Measurements from ENCODE around the gene RILP.
A peak's percentile ranks its signal among the peaks of the same experiment; 100 is the strongest.

RILP gene

DNA sequence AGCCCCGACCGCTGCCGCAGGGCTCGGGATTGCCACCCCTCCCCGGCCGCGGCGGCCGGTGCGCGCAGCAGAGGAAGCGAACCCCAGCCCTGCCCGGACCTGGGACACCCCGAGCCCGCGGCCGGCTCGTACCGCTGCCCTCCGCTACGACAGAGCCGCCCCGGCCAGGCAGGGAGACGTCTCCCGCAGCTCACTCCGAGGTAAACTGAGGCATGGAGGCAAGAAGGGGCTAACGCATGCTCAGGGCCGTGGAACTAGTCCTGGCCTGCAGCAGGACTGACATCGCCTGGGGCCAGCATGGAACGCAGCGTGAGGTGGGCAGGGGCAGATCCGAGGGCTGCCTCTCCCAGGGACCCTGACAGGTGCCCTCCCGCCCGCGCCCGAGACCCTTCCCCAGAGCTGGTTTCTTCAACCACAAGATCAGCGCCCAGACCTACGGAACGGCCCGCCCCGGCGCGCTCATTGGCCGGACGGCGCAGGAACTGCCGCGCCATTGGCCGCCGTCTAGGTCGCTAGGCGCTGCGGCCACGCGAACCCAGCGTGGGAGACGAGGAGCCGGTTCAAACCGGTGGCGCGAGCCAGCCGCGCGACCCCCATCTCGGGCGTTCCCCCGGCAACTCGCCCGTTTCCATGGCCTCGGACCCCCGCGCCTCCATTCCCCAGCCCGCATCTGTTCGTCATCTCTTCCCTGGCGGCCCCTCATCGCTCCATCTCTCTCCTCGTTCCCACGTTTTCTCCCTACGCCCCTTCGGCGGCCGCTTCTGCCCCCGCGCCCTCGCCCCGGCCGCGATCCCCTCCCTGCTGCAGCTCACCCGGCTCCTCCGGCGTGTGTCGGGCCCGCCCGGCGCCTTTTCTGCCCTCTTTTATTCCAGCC is 21.4 kb downstream of the RILP start, which contains the start of gene SLC43A2:
Gene SLC43A2, minus strand, starts transcription at position 853 of the 874 bp plus-strand sequence. CDS start 960 bp downstream, outside the sequence.
- peak; percentile 81 for DNase-seq

- DNase-seq, result no peak
Observed at GRCh38 chr17:1627182-1627981, 22.3 kb downstream of the RILP start.

- DNase-seq, result no peak
Observed at GRCh38 chr17:1626333-1626732, 23.3 kb downstream of the RILP start.

DNA sequence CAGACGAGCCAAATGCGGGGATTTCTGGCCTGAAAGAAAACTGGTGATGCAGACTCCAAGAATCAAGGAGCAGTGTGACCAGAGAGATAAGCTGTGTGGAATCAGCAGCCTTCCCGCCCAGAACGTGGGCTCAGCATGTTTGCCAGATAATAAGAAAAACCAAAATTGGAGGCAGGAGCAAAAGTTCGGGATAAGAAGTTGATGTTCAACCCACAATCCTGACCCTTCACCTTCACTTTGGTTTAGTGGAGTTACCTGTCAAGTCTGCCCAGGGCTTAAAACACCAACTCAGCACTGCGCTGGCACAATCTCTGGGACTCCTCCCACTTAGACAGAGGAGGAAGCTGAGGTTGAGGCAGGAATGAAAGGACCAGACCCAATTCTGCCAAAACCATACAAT is 24.1 kb downstream of the RILP start:
- no peak for DNase-seq

DNA sequence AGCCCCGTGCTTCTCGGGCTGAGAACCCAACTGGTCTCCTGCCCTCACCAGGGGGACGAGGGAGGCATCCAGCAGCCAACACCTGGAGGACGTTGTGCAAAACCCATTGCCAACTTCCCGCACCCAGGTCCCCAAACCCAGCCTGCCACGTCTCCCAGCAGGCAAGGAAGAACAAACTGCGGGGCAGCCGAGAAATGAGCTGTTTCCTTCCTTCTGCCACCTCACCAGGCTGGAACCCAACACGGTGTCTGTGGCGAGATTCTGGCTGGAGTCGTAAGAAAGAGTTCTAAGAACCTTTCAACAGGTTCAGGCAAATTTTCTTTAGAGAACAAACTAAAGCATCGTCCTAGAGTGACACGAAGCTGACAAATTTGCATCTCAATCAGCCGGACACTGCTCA is 24.6 kb downstream of the RILP start:
- no peak for DNase-seq

DNA sequence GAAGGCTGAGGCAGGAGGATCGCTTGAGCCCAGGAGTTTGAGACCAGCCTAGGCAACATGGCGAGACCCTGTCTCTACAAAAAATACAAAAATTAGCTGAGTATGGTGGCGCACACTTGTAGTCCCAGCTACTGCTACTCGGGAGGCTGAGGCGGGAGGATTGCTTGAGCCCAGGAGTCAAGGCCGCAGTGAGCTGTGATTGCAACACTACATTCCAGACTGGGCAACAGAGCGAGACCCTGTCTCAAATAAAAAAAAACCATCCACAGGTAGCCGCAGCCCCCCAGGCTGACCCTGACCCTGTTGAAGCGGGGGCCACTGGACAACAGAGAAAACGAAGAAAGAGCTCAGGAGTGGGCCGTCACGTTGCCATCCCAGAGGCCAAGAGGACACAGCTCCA is 25.0 kb downstream of the RILP start:
- DNase-seq, result no peak

DNA sequence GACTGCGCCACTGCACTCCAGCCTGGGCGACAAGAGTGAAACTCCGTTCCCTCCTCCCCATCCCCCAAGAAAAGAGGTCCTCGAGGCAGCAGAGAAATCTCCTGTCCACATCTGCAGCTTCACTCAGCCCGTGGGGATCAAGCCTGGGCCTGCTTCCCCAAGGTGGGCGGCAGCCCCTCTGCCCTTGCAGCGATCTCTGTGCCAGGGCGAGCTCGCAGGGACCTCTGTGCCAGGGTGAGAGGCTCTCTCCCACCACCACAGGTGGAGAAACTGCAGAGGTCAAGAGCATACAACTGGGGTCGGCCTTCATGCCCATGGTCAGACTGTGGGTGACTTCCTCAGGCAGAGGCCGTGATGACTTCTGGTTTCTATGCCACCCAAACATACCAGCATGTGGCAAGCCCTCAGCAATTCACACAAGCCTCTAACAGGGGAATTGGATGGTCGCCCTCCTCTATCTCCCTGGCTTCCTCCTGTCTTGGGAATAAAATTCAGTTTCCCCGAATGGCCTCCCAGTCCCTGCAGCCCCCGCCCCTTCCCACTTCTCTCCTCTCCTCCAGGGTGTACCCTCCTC is 26.5 kb downstream of the RILP start:
- DNase-seq, result no peak

GRCh38 chr17:1621273-1621954 is 28.3 kb downstream of the RILP start:
- DNase-seq, result no peak

- DNase-seq, result no peak
Observed at GRCh38 chr17:1620486-1620885, 29.2 kb downstream of the RILP start.

DNA sequence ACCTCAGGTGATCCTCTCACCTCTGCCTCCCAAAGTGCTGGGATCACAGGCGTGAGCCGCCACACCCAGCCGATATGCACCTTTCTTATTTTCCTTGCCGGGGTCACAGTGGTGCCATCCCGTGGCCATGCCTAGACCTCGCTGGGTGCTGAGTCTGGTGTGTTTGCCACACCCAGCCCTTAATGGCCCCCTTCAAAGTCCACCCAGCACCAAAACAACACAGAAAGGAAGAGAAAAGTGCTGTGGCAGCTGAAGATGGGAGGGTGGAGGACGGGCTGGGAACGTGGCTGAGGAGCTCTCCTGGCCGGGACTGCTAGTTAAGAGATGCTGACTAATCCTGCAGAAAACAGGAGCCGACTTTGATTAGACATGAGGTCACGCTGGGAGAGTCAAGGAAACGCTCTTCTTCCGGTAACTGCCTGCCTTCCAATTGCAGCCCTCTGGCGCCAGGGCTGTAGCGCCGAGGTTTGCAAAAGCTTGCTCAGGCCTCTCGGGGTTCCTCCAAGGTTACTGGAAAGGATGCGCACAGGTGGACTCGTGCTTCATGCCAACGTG is 32.0 kb downstream of the RILP start:
- no peak for DNase-seq

DNA sequence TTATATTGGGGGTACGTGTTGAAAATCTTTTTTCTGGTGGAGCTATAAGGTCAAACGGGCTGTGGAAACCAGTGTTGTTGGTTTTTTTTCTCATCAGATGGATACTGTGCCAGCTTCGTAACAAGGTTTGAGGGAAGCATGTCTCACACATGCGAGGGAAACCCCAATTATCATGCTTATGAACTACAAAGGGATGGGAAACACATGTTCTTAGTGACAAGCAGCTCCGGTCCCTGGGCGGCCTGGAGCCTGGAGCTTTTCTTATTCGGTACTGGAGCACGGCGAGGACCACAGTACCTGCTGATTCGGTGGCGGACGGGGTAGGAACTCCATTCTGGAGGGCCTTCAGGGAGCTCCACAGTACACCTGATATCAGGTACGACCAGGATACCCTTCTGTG is 33.6 kb downstream of the RILP start:
- no peak for DNase-seq

GRCh38 chr17:1612400-1612799 is 37.3 kb downstream of the RILP start:
- DNase-seq, result no peak

- no peak for DNase-seq
Observed at GRCh38 chr17:1611715-1612114, 38.0 kb downstream of the RILP start.

DNA sequence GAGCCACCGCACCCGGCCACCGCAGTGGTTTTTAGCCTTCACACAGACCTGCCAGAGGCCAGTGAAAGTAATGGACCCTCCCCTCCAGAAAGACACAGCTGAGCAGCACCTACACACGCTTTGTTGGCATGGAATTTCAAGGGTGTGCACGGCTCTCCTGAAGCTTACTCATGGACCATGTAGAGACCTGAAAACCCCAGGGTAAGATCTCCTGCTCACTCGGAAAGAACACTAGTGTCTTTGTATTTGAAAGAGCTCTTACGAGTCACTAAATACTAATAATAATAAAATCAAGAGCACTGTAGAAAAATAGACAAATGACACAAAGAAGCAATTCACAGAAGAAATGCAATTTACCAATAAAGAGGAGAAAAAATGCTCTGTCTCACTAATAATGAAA is 41.0 kb downstream of the RILP start:
- DNase-seq, result no peak

- DNase-seq, result no peak
Observed at GRCh38 chr17:1607971-1608320, 41.7 kb downstream of the RILP start.

- DNase-seq, result peak; percentile 41
Observed at GRCh38 chr17:1606352-1606985, 43.2 kb downstream of the RILP start.

GRCh38 chr17:1605681-1606351 is 43.9 kb downstream of the RILP start:
- DNase-seq, result no peak

- DNase-seq, result no peak
Observed at GRCh38 chr17:1604831-1605528, 44.7 kb downstream of the RILP start.

GRCh38 chr17:1601571-1601970 is 48.1 kb downstream of the RILP start:
- no peak for DNase-seq

DNA sequence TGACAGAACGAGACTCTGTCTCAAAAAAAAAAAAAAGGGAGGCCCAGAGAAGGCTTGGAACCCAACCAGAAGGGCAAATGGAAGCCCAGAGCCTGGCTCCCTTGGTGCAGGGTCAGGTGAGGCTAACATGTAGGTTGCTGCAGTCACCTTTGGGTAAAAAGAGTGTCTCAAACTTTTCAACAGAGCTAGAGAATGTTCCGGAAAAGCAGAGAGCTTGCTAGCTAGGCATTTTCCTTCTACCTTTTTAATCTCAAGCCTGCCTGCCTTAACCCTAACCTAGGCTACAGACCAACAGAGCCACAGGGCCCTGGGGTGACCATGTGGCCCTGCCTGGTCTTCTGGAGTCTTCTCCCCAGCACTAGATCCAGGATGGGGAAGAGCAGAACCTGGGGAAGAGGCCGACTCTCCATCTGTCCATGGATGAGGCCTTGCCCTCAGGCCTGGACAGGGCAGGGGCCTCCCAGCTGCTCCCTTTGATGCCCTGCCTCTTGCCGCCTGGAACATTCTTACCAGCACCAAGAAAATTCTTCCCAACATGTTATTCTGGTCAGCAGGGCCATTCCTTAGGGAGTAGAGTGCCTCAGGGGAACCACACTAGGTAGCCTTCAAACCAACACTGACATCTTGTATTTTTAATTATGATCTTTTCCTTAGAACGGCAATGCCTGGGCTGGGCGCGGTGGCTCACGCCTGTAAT is 51.1 kb downstream of the RILP start:
- DNase-seq, result no peak

Measured in activated naive CD4-positive, alpha-beta T cell treated with Interleukin-2 at 50 U/mL for 16 hours (primary cell).